ENCODE measurements around the gene STARD7. TPM values are rescaled to one million over a fixed set of nuclear protein-coding genes. Genes with fewer than 3 reads are reported as not detected.

STARD7 gene
- total RNA-seq, 4 donors from 2014 or later: 78.4 to 120 (median 112) TPM

GRCh38 chr2:96214554-96214953 lies 5.9 kb upstream of the STARD7 start:
- H3K27me3 ChIP-seq: no peaks in the 10 kb centered on the region
- no peak overlapping the region for H3K27ac ChIP-seq
- H3K36me3 ChIP-seq: no peaks in the 10 kb centered on the region
- DNase-seq: no peak
- H3K4me1 ChIP-seq: peaks cover 0 to 5% (median 2%) of the 10 kb centered on the region in 4 donors
- TF ChIP-seq CTCF (IDR thresholded peaks at IDR 0.05) (no peak), POLR2A (IDR thresholded peaks at IDR 0.05) (no peak)
- H3K4me3 ChIP-seq: no peak overlapping the region
- H3K9me3 ChIP-seq: no peaks in the 10 kb centered on the region

GRCh38 chr2:96213379-96213778 lies 4.8 kb upstream of the STARD7 start:
- no peaks in the 10 kb centered on the region for H3K36me3 ChIP-seq
- no peak for DNase-seq
- H3K9me3 ChIP-seq: no peaks in the 10 kb centered on the region
- TF ChIP-seq POLR2A (IDR thresholded peaks at IDR 0.05) (no peak), CTCF (IDR thresholded peaks at IDR 0.05) (no peak)
- H3K4me3 ChIP-seq: no peak overlapping the region
- H3K27me3 ChIP-seq: no peaks in the 10 kb centered on the region
- peaks cover 0 to 11% (median 2%) of the 10 kb centered on the region in 4 donors for H3K4me1 ChIP-seq
- H3K27ac ChIP-seq: no peak overlapping the region

- H3K9me3 ChIP-seq: no peaks in the 10 kb centered on the region
- no peak overlapping the region for H3K4me3 ChIP-seq
- TF ChIP-seq CTCF (IDR thresholded peaks at IDR 0.05): no peak
- no peak for TF ChIP-seq POLR2A (IDR thresholded peaks at IDR 0.05)
- DNase-seq: no peak
- no peak overlapping the region for H3K27ac ChIP-seq
- H3K4me1 ChIP-seq: peaks cover 0 to 13% (median 2%) of the 10 kb centered on the region in 4 donors
- no peaks in the 10 kb centered on the region for H3K27me3 ChIP-seq
- H3K36me3 ChIP-seq: no peaks in the 10 kb centered on the region
Observed at GRCh38 chr2:96212339-96212738, 3.7 kb upstream of the STARD7 start.

- Histone ChIP-seq H3K36me3 (no peaks in the 10 kb centered on the region), H3K4me1 (peaks cover 4 to 36% (median 7%) of the 10 kb centered on the region in 4 donors), H3K27me3 (no peaks in the 10 kb centered on the region), H3K4me3 (peak overlapping the region in 2 of 4 donors; percentile 69 to 80), H3K27ac (peak overlapping the region in 2 of 4 donors; percentile 91 to 96), H3K9me3 (no peaks in the 10 kb centered on the region)
- TF ChIP-seq POLR2A (IDR thresholded peaks at IDR 0.05) (no peak), CTCF (IDR thresholded peaks at IDR 0.05) (no peak)
- DNase-seq: no peak
Observed at GRCh38 chr2:96209729-96210085, 1.1 kb upstream of the STARD7 start.

GRCh38 chr2:96209011-96209728 lies 543 bp upstream of the STARD7 start:
- H3K4me1 ChIP-seq: peaks cover 4 to 40% (median 8%) of the 10 kb centered on the region in 4 donors
- H3K9me3 ChIP-seq: no peaks in the 10 kb centered on the region
- no peak for DNase-seq
- no peaks in the 10 kb centered on the region for H3K27me3 ChIP-seq
- TF ChIP-seq POLR2A (IDR thresholded peaks at IDR 0.05) (no peak), CTCF (IDR thresholded peaks at IDR 0.05) (no peak)
- no peaks in the 10 kb centered on the region for H3K36me3 ChIP-seq
- H3K4me3 ChIP-seq: peak overlapping the region; percentile 69 to 95 (median 77)
- peak overlapping the region; percentile 91 to 96 (median 95) for H3K27ac ChIP-seq

All from Peyer's patch (tissue), 4 donors.